AG10803 (cell line): ENCODE results near the gene ITGBL1.
A peak's percentile ranks its signal among the peaks of the same experiment; 100 is the strongest.

Experiments
- DNase-seq: peaks from one replicate; pipeline ENCODE4 v3.0.0; 2010; ENCODE audit warnings: low read depth
- H3K4me3 ChIP-seq: 2 replicates; pipeline ENCODE4 v1.5.1; 2011; ENCODE audit warnings: mild to moderate bottlenecking, low read length, control low read depth
- TF ChIP-seq, protein P1 (sequence below): conservative IDR thresholded peaks from 2 replicates; pipeline ENCODE4 v1.5.1; 2011; ENCODE audit warnings: mild to moderate bottlenecking, low read length, control low read depth, inconsistent platforms

ITGBL1 gene

DNA sequence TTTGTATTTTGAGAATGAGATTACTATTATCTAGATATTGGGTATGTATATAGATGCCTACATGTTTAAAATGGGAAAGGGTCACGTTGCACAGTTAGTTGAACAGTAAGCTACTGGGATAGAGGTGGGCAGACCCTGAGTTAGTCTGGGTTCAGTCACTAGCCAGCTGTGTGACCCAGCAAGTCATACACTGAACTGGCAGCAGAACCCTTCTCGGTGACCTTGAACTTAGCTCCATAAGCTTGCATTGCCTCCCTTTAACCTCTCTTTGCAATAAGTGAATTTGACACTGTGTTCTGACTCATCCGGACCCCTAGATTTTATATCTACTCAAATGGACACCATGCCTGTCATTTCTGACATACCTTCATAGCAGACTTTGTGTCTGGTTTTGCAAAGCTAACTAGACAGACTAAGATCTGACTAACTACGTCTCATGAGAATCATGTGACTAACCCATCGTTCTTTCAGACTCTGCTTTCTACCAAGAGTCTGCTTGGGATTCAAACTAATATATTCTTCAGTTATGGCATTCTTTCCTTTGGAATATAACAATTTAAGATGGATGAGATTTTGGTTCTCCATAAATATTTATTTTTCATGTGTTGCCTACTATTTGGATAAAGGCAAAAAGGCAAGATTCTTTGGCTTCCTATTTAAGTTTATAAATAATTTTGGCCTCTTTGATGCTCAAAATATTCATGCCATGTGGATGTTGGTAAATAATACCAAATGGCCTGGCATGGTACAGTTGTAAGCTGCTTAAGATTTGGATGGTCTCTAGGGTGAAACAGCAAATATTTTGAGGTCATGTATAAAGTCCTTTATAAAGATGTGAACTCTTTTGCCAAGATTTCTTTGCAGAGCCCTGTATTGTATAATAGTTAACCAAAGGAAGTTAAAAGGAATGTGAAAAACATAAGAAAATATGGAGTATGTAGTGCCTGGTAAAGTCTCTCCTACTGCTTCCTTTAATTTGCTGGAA is 159.3 kb downstream of the ITGBL1 start:
- TF ChIP-seq, protein P1, sequence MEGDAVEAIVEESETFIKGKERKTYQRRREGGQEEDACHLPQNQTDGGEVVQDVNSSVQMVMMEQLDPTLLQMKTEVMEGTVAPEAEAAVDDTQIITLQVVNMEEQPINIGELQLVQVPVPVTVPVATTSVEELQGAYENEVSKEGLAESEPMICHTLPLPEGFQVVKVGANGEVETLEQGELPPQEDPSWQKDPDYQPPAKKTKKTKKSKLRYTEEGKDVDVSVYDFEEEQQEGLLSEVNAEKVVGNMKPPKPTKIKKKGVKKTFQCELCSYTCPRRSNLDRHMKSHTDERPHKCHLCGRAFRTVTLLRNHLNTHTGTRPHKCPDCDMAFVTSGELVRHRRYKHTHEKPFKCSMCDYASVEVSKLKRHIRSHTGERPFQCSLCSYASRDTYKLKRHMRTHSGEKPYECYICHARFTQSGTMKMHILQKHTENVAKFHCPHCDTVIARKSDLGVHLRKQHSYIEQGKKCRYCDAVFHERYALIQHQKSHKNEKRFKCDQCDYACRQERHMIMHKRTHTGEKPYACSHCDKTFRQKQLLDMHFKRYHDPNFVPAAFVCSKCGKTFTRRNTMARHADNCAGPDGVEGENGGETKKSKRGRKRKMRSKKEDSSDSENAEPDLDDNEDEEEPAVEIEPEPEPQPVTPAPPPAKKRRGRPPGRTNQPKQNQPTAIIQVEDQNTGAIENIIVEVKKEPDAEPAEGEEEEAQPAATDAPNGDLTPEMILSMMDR, result no peak
- no peak overlapping the region for H3K4me3 ChIP-seq
- peak; percentile 82 for DNase-seq

DNA sequence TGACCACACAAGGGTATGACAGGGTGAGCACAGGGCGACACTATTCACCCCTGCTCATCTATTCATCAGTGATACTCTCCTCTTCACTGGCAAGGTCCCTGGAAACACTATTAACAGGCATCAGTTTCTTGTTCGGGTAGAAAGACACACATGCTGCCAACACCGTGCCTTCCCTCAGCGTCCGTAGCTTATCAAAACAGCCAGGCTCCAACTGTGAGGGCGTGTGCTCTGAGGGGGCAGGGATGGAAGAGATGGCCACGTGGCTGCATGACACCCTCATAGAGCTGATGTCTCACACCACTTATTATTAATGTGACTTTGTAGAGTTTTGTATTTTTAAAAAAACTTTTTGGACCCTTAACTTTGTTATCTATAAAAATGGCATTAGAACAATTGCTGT is 160.3 kb downstream of the ITGBL1 start:
- H3K4me3 ChIP-seq, result no peak overlapping the region
- TF ChIP-seq, protein P1, result no peak
- DNase-seq, result no peak

DNA sequence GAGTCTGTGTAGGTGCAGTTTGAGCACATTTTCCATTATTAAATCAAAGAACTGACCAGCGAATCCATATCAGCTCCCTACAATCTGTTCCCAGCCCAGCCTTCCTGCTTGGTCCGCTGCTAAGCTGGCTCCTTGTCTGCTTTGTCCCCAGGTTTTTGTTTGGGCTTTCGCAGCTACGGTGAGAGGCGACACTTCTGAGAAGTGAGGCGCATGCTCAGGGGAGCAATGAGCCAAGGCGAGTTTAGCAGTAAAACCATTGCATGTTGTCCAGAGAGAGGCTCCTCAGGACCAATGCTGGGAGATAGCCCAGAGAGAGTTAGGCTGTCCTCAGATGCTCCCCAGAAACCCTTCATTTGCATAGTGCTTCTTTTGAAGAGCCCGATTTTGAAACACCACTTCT is 162.0 kb downstream of the ITGBL1 start:
- no peak for DNase-seq
- TF ChIP-seq, protein P1, result no peak
- no peak overlapping the region for H3K4me3 ChIP-seq

DNA sequence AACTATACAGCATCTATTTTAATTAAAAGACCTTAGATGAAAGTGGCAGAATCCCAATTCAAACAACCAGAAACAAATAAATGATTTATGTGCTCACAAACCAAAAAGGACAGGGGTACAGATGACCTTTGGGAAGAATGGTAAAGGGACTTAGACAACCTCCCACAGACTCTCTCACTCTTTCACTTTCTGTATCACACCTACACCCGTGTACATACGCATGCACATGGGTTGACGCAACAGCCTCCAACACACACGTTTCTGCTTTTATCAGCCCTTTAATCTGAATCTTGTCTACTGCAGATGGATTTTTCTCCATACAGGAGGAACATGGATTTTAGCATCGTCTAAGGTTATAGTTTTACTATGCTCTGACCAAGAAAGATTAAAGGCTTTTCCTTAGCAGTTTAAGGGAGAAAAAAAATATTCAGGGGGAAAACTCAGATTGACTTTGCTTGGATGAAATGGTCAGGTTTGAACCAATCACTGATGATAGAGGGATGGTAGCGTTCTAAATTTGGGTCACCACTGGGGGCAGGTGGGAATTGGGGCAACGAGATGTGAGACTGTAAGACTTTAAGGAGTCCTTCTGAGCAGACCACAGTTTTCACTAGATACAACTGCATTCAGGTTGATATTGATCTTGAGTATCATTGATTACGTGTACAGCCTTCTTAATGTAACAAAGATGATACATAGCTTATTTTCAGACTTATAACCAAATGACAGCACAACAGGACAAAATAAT is 166.1 kb downstream of the ITGBL1 start:
- TF ChIP-seq, protein P1, result no peak
- DNase-seq, result no peak

DNA sequence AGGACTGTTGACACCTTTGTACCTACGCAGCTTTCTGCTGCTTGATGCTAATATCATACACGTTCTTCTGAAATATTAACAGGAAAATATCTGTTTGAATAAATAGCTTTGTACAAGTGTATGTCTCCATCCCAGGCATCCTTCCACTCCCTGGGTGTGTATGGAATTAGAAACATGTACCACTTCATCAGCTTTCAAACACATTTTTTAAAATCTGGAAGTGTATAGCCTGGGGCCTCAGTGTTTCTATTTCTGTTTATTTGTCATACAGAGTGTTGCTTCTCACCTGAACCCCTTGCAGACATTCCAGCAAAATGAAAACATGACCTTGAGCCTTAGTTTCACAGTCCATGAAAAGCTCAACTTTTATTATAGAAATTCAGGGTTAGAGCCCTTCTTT is 168.6 kb downstream of the ITGBL1 start:
- TF ChIP-seq, protein P1, result no peak
- no peak for DNase-seq
- H3K4me3 ChIP-seq, result no peak overlapping the region

More for the DNA sequence above, 166.1 kb downstream of the ITGBL1 start:
- H3K4me3 ChIP-seq, result no peak overlapping the region

DNA sequence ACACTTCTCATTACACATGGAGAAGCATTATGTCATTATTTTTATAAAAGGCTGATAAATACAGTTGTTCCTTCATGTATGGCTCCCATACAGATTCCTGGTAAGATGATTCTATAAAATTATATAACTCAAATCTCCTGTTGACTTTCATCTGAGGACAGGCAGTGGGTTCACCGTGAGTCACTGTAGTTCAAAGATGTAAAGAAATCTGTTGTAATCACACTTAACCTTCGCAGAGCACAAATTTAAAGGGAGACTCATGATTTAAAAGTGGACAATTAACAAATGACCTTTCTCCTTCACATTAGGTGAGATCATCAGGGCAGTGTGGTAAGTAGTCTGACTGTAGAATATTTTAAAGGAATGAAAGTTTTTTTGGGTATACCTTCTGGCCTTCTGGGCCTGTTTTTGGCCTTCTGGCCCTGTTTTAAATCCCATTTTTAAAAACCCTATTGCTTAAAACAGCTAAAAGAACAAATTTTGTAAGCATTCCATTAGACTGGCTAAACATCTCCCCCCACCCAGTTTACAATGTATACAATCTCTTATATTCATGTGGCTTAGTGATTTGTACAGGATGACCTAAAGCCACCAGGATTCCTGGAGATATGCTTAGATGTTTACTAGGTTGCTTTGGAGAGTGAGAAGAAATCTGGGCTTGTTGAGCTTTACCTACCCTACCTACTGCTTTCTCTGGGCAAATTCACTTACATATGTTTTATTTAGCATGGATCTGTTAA is 171.2 kb downstream of the ITGBL1 start:
- no peak overlapping the region for H3K4me3 ChIP-seq
- TF ChIP-seq, protein P1, result no peak
- DNase-seq, result no peak
